G401 (cell line): ENCODE measurements around the gene DNAH14. TPM values are rescaled to one million over a fixed set of nuclear protein-coding genes. Genes with fewer than 3 reads are reported as not detected.

Source experiments
- DNase-seq: peaks from one replicate; pipeline ENCODE4 v3.0.0-alpha.2; 2015; ENCODE audit warnings: low spot score
- in situ Hi-C: cut with HindIII; loops from 2 replicates; pipeline ENCODE4 v1.10.0; 2016; ENCODE audit warnings: low sequenced_read_pairs, mixed read lengths
- total RNA-seq: library from RNA; depleted of rRNA; stranded (reverse); fragments of >200 nt; shearing (Covaris generic); gene quantifications from 2 replicates; pipeline ENCODE4 v1.2.3, GENCODE V29; 2014

The DNAH14 gene
- total RNA-seq, 1 experiment from 2014 or later, result 55.6 TPM

- no peak for DNase-seq
- in situ Hi-C loops, result no loop called here
Measured at GRCh38 chr1:225410036-225410435, 480.6 kb downstream of the DNAH14 start.

DNA sequence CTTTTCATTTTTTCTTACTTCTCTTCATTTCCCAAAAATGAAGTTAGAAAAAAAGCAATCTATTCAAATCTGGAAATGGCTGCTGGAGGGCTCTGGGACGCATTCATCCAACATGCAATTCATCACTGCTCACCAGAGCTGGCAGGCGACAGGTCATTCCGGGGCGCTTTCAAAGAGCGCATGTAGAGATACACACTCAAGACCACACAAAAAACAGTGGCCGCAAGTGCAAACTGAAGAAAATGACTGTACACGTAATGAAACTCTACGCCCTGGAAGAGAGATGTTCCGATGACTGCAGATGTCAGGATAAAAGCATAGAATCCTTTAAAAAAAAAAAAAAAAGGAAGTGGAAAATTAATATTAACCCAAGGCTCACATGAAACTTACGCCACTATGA is 482.8 kb downstream of the DNAH14 start:
- DNase-seq, result no peak
- in situ Hi-C loops, result no loop called here

GRCh38 chr1:225412803-225413351 is 483.4 kb downstream of the DNAH14 start:
- no peak for DNase-seq
- in situ Hi-C loops, result no loop called here

DNA sequence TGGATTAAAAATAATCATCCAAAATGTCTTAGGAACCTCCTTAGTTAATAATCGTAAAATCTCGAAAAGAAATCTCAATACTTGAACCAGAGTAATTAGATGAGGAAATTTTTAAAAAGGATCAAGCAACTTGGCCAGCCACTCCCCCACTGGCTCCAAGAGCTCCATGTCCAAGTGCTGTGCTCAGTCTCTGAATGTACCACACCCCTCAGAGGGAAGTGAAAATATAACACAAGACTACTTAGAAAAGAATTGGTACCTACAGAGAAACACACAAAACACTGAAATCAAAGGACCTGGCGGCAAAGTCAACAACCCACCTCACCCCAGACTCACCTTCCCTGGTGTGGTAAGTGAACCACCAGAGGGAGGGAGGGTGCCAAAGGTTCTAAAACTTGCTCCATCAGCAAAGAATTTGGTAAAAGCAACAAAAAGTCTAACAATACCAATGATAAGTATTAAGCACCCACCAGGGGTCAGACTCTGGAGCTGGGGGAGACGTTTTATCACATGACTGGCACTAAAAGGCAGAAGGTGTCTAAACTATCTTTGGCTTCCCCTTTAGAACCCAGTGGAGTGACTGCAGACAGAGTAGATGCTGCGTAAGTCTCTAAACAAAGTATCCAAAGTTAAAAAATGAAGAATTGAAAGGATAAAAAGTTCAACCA is 484.4 kb downstream of the DNAH14 start:
- in situ Hi-C loops, result no loop called here
- DNase-seq, result no peak

GRCh38 chr1:225415307-225415706 is 485.8 kb downstream of the DNAH14 start:
- in situ Hi-C loops, result no loop called here
- no peak for DNase-seq

DNA sequence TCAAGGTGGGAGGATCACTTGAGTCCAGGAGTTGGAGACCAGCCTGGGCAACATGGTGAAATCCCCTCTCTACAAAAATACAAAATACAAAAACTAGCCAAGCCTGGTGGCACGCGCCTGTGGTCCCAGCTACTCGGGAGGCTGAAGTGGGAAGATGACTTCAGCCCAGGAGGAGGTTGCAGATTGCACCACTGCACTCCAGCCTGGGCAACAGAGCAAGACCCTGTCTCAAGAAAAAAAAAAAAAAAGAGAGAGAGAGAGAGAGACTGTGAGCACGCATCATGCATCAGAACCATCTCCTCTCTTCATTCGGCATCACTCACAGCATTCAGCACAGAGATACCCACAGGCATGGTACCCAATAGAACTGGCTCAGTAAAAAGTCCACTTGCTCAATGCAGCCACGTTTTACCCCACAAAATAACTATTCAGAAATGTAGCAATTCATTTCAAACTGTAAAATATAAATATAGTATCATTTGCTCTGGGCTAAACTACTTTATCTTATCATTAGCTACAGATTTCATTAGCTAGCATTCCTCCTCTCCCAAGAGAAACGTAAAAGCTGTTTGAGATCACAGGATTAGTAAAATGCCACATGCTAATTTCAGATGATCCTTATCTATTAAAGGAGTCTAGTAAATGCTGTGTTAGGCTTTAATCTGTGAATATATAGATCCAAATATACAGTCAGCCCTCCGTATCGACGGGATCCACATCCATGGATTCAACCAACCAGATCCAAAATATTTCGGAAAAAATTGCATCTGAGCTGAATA is 486.7 kb downstream of the DNAH14 start:
- in situ Hi-C loops, result no loop called here
- no peak for DNase-seq

- in situ Hi-C loops, result no loop called here
- DNase-seq, result no peak
Measured at GRCh38 chr1:225418059-225418458, 488.6 kb downstream of the DNAH14 start.

- in situ Hi-C loops, result no loop called here
- DNase-seq, result no peak
Measured at GRCh38 chr1:225418598-225418997, 489.1 kb downstream of the DNAH14 start.

GRCh38 chr1:225422031-225422605 is 492.6 kb downstream of the DNAH14 start:
- DNase-seq, result no peak
- in situ Hi-C loops, result no loop called here

GRCh38 chr1:225422795-225423517 is 493.5 kb downstream of the DNAH14 start:
- in situ Hi-C loops, result no loop called here
- no peak for DNase-seq

DNA sequence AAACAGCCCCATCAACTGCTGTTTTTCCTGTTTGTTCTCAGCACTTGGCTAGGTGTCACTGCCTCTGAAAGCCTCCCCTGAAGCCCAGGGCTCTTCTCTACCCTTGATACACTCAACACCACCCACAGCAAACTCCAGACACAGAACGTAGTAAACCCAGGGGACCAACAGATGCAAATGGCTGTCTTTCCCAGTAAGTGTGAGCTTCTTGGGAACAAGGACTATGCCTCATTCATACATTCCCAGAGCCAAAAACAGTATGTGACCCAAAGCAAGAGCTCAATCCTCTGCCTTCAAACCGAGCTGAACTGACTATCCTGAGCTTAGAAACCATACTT is 494.0 kb downstream of the DNAH14 start:
- no peak for DNase-seq
- in situ Hi-C loops, result no loop called here

DNA sequence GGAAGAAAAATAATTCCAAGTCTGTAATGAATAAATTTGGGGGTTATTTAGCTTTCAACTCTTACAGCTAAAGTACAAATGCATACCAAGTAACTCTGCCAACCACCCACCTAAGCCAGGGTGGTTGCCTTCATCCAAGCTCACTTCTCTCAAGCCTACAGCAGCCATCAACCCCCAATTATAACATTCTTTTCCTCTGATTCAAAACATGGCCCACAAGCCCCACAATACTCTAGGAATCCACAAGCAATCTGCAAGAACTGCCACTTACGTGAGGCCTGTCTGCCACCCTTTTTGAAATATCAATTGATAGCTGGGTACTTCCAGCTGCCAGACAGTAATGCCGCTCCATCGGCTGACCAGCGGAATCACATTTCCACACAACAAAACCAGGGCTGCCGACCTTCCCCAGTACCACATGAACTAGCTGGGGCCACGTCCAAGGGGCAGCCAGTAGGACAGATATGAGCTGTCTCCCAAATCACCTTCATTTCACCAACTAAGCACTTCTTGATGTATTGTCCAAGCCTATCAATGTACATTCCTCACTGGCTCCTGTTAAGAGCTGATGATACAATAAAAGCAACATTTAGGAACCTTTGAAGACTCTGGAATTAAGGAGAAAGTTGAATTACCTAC is 495.2 kb downstream of the DNAH14 start:
- no peak for DNase-seq
- in situ Hi-C loops, result no loop called here

- in situ Hi-C loops, result no loop called here
- DNase-seq, result no peak
Measured at GRCh38 chr1:225425201-225425786, 495.8 kb downstream of the DNAH14 start.

DNA sequence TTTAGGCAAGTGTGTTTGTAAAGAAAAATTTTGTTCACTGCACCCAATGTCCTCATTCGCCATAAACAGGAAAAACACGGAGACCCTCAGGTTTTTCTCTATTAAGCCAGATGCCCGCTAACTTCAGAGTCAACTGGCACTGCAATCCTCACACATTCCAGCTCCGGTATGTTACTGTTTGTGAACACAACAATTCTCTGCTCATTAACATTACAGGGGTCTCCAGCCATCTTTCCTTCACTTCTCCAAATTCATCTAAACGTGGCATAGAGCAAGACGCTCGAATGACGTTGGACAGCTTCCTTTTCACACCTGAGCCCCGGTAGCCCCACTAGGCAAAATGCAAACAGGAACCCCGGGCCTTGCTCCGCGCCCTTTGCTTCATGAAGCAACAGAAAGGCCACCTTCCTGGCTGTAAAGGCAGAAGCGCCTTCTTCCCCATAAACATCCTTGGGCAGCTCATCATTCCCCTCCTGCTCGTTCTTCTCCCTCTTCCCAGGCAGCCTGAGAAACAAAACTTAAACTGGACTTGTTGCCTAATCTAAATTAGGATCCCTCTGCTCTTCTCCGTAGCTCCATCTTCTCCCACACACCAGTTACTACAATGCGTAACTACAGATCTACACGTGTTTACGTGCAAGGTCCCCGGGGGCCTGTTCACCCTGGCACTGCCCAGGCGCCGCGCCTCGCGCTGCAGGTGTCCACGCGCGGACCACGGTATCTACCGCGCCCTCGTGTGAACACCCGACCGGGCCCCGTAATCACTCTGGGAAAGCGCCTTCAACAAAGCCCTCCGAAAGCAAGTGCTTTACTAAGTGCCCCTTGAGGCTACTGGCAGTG is 497.1 kb downstream of the DNAH14 start:
- in situ Hi-C loops, result no loop called here
- DNase-seq, result peak; percentile 21

DNA sequence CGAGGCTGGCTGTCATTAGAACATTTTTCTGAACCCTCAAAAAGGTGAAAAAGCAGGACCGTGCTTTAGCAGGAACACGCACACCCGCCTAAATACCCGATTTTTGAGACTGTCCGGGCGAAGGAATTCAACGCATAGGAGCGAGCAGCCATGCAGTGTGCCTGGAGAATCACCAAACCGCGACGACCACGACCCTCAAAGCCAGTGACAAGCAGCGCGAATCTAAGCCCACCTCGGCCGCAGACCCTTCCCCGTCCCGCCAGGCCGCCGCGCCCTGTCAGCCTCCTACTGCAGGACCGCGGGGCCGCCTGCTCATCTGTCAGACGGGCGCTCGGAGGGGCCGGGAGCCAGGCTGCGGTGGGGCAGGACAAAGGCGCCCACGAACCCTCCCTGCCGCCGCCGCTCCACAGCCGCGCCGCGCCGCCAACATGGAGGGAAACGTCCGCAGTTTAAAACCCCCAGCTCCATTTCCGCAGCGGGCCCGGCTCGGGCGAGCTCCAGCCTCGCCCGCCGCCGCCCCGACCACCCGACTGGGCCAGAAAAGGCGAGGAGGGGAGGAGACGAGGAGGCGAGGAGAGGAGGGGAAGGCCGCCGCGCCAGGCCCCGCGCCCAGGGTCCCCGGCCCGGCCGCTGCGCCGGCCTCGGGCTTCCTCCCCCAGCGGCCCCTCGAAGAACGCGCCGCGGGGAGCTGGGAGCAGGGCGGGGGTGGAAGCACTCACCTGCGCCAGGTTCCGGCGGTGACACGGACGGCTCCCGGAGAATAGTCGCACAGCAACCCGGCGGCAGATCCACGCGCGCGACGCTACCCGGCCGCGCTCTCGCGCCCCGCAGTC is 498.0 kb downstream of the DNAH14 start, which contains the start of gene LBR:
Gene LBR, minus strand, starts transcription at position 804 of the 833 bp plus-strand sequence. CDS start 3,963 bp downstream, outside the sequence.
- in situ Hi-C loops, result no loop called here
- DNase-seq, result peak; percentile 43

DNA sequence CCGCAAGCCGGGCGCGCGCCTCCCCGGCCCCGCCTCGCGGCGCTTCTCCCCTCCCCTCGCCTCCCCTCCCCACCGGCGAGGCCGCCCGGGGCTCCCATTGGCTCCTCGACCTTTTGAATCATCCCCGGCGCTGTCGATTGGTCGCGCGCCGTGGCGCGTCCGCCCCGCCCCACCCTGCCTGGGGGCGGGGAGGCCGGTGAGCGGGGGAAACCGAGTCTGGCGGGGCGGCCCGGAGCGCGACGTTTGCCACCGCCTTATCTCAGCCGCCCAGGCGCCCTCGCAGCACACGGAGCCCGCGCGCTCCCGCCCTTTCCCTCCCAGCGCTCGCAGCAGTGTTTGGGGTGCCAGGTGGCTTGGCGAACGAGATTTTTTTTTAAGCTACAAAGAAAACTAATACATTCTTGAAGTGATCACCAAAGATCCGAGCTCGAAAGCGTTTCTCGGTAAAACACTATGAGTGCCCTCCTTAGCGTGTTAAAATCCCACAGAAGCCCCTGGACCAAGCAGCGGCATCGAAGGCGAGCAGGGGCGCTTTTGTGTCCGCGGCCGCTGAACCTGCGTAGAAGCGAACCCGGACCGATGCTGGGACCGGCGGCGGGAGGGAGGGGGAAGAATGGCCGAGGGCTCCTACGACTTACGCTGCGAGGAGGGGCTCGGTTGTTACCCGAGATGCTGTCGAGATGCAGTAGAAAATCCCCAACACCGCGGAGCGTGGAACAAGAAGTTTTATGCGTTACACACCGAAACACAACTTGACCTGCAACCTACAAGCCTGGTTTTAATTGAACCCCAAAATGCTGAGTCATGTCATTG is 498.8 kb downstream of the DNAH14 start:
- in situ Hi-C loops, result no loop called here
- DNase-seq, result peak; percentile 90
